Measurements from ENCODE around the gene BCL10.
A peak's percentile ranks its signal among the peaks of the same experiment; 100 is the strongest.

BCL10 gene

DNA sequence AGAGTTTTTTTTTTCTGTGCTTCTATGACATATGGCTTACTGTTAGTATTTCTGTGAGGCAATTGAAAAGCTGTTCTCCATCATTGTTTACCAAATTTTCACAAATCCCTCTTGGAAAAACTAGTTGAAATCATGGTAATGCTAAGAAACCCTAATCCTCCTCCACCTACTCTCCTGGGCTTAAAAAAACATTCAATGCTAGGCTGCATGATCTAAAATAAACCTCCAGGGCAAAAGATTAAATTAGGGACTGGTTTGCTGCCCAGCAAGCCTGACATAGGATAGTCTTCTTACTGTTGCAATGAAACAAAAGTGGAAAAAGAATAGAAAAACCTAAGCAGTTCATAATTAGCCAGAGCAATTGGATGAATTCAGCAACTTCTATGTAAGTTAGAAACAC lies 33.1 kb downstream of the BCL10 start:
- CTCF ChIA-PET, result interaction anchor here (0.6 to 2.4 kb wide), 8 partner anchors 8 to 298 kb away, joined by 3 to 15 read pairs (median 4); no protein-coding TSS in a partner anchor
- TF ChIP-seq ZFHX2 (tag by site-specific recombination; conservative IDR thresholded peaks at IDR 0.05) (peak; percentile 12; the same call in 1 of the 2 replicates), ZBTB8A (tag by site-specific recombination; IDR thresholded peaks at IDR 0.05) (no peak), PRDM6 (tag by site-specific recombination; IDR thresholded peaks at IDR 0.05) (peak; percentile 97)
- Histone ChIP-seq H3K27ac (ENCODE audit: extremely low read depth, low read depth, low read length) (no peak overlapping the region), H3K4me1 (ENCODE audit: control insufficient read depth, insufficient read depth, low read length) (peaks cover 11% of the 10 kb centered on the region), H3K4me3 (ENCODE audit: low read depth, low read length) (no peak overlapping the region), H3K36me3 (ENCODE audit: control insufficient read depth in 2 of 2, insufficient read depth in 1 of 2, low read length in 2 of 2) (no peaks in the 10 kb centered on the region), H3K9me3 (ENCODE audit: control insufficient read depth, insufficient read depth, low read depth, low read length) (no peaks in the 10 kb centered on the region)
- POLR2A ChIA-PET, result no interaction called here

DNA sequence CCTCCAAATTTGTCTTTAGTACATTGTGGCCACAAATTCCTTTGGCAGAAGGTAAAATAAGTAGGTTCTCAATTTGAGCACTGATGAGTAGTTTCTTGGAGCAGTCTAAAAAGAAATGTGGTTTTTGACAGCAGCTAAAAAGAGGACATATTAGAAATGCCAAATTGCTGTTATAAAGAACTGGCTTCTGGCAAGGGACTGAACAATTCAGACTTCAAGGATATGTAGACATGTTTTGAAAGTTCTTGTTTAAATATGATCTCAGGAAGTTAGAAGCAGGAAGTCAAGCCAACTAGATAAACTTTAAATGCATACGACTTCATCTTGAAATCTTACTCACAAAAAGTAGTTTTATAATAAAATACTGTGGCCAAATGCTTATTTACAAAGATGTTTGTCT lies 35.8 kb downstream of the BCL10 start:
- no peak overlapping the region; the same call in 1 of the 2 replicates for H3K27ac ChIP-seq (ENCODE audit: extremely low read depth, low read depth, low read length)
- H3K4me3 ChIP-seq (ENCODE audit: low read depth, low read length), result no peak overlapping the region
- H3K9me3 ChIP-seq (ENCODE audit: control insufficient read depth, insufficient read depth, low read depth, low read length), result no peaks in the 10 kb centered on the region
- H3K36me3 ChIP-seq (ENCODE audit: control insufficient read depth in 2 of 2, insufficient read depth in 1 of 2, low read length in 2 of 2), result no peaks in the 10 kb centered on the region
- ChIA-PET POLR2A (interaction anchor here (0.7 to 1.3 kb wide), 4 partner anchors 16 to 296 kb away, joined by 3 to 7 read pairs (median 4); partner anchors contain the start of genes BCL10 and SYDE2), CTCF (interaction anchor here (0.7 to 2.0 kb wide), 6 partner anchors 10 to 479 kb away, joined by 3 to 20 read pairs (median 5); no protein-coding TSS in a partner anchor)
- no peak for TF ChIP-seq ZFP41 (tag by site-specific recombination; IDR thresholded peaks at IDR 0.05; ENCODE audit: borderline replicate concordance)
- TF ChIP-seq ZNF561 (tag by site-specific recombination; IDR thresholded peaks at IDR 0.05; ENCODE audit: borderline replicate concordance), result 0 out of 2 replicates have a peak, but pooled peaks have one; percentile 3
- 0 out of 2 replicates have a peak, but pooled peaks have one; percentile 10 for TF ChIP-seq ZNF335 (tag by site-specific recombination; conservative IDR thresholded peaks at IDR 0.05)
- TF ChIP-seq ZNF274 (IDR thresholded peaks at IDR 0.05; ENCODE audit: low read length), result no peak
- TF ChIP-seq ZNF274 (tag by site-specific recombination; IDR thresholded peaks at IDR 0.05; ENCODE audit: borderline replicate concordance), result no peak
- peaks cover 11% of the 10 kb centered on the region for H3K4me1 ChIP-seq (ENCODE audit: control insufficient read depth, insufficient read depth, low read length)

DNA sequence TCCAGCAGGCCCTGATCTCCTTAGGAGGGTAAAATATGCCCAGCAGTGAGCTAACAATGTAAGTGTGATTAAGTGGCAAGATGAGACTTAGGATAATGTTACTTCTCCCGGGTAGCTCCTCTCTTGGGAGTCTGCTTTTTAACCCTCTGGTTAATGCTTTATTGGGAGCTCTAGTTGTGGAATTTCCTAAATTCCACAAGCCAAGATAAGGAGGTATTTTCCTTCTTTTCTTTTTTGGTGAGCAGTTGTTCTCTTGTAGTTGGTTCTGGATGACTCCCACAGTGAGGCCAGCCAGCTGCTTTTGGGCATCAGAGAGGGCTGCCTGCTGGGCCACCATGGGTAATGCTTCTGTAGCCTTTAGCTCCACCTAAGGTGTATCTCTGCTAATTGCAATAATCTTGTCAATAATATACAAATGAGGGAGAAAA lies 36.2 kb downstream of the BCL10 start:
- CTCF ChIA-PET, result interaction anchor here (0.7 to 2.0 kb wide), 8 partner anchors 9 to 479 kb away, joined by 3 to 20 read pairs (median 5); no protein-coding TSS in a partner anchor
- POLR2A ChIA-PET, result interaction anchor here (0.5 to 1.3 kb wide), 5 partner anchors 15 to 295 kb away, joined by 3 to 7 read pairs (median 4); partner anchors contain the start of genes BCL10 and SYDE2
- no peak for TF ChIP-seq PRDM2 (tag by site-specific recombination; IDR thresholded peaks at IDR 0.05; ENCODE audit: borderline replicate concordance)
- no peak for TF ChIP-seq ZNF19 (tag by site-specific recombination; IDR thresholded peaks at IDR 0.05; ENCODE audit: low read depth)
- TF ChIP-seq ZNF558 (tag by site-specific recombination; IDR thresholded peaks at IDR 0.05), result no peak
- peak; percentile 58 for TF ChIP-seq ZNF335 (tag by site-specific recombination; conservative IDR thresholded peaks at IDR 0.05)
- TF ChIP-seq, protein P1, sequence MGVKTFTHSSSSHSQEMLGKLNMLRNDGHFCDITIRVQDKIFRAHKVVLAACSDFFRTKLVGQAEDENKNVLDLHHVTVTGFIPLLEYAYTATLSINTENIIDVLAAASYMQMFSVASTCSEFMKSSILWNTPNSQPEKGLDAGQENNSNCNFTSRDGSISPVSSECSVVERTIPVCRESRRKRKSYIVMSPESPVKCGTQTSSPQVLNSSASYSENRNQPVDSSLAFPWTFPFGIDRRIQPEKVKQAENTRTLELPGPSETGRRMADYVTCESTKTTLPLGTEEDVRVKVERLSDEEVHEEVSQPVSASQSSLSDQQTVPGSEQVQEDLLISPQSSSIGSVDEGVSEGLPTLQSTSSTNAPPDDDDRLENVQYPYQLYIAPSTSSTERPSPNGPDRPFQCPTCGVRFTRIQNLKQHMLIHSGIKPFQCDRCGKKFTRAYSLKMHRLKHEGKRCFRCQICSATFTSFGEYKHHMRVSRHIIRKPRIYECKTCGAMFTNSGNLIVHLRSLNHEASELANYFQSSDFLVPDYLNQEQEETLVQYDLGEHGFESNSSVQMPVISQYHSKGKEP (tag by site-specific recombination; IDR thresholded peaks at IDR 0.05), result no peak
- TF ChIP-seq ZBTB8A (tag by site-specific recombination; IDR thresholded peaks at IDR 0.05), result peak; percentile 30; the same call in 1 of the 2 replicates
- peak; percentile 33; the same call in 1 of the 2 replicates for TF ChIP-seq ZNF768 (tag by site-specific recombination; IDR thresholded peaks at IDR 0.05)
- no peak for TF ChIP-seq ZNF311 (tag by site-specific recombination; IDR thresholded peaks at IDR 0.05; ENCODE audit: borderline replicate concordance)
- peak; percentile 95 for TF ChIP-seq PRDM6 (tag by site-specific recombination; IDR thresholded peaks at IDR 0.05)
- no peak for TF ChIP-seq HOXA7 (CRISPR knock-in tag; IDR thresholded peaks at IDR 0.05; ENCODE audit: borderline replicate concordance)
- TF ChIP-seq, protein P2, sequence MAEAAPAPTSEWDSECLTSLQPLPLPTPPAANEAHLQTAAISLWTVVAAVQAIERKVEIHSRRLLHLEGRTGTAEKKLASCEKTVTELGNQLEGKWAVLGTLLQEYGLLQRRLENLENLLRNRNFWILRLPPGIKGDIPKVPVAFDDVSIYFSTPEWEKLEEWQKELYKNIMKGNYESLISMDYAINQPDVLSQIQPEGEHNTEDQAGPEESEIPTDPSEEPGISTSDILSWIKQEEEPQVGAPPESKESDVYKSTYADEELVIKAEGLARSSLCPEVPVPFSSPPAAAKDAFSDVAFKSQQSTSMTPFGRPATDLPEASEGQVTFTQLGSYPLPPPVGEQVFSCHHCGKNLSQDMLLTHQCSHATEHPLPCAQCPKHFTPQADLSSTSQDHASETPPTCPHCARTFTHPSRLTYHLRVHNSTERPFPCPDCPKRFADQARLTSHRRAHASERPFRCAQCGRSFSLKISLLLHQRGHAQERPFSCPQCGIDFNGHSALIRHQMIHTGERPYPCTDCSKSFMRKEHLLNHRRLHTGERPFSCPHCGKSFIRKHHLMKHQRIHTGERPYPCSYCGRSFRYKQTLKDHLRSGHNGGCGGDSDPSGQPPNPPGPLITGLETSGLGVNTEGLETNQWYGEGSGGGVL (tag by site-specific recombination; IDR thresholded peaks at IDR 0.05), result no peak

More for the DNA sequence above, 36.2 kb downstream of the BCL10 start:
- no peak overlapping the region; the same call in 1 of the 2 replicates for H3K27ac ChIP-seq (ENCODE audit: extremely low read depth, low read depth, low read length)
- no peaks in the 10 kb centered on the region for H3K36me3 ChIP-seq (ENCODE audit: control insufficient read depth in 2 of 2, insufficient read depth in 1 of 2, low read length in 2 of 2)
- H3K4me3 ChIP-seq (ENCODE audit: low read depth, low read length), result no peak overlapping the region
- H3K9me3 ChIP-seq (ENCODE audit: control insufficient read depth, insufficient read depth, low read depth, low read length), result no peaks in the 10 kb centered on the region
- H3K4me1 ChIP-seq (ENCODE audit: control insufficient read depth, insufficient read depth, low read length), result peaks cover 11% of the 10 kb centered on the region
